NCI-H2029 treated with DMSO at 0.1 percent for 48 hours (cell line): Measurements from ENCODE around the gene OR10K2.

Experiments
- DNase-seq: peaks from one replicate; lab custom pipeline; 2025; lab: John Stamatoyannopoulos, UW

OR10K2 gene

DNA sequence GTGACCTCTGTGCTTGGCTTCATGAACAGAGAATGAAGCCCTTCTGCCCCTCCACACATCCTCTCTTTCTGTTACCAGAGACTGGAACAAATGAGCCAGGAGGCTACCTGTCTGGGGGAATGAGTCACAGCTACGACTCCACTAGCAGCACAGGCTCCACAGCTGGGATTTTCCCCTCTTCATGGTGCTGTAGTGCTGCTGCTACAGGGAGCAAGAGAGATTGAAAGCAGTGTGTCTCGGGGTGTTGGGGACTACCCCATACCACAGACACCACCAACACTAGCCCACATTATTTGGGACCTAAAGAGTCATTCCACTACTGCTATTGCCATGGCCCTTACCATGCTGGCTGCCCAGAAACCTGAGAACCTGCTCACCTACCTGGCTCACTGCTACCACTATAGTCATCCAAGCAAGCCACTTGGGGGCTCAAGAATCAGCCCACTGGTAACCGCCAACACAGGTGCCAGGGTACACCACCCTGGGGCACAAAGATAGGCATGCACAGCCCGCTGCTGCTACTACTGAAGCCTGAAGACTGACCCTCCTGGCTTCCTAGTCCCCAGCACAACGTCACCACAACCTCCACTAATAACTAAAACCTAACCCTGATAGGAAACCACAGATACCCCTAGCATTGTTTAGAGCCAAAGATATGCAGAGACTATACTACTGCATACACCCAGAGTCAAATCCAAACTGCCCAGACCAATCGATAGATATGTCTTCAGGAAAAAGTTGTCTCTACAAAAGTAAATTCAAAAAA is 54.7 kb downstream of the OR10K2 start:
- no peak for DNase-seq
